GM20000 (cell line): ENCODE results near the gene CCDC28A.
"Not testable (repeated sequence)": the region's sequence is repeated elsewhere in the genome, so short reads cannot be mapped to it uniquely, and the experiment has no call there.

Experiments used
- DNase-seq: peaks from one replicate; pipeline ENCODE4 v3.0.0; 2012; ENCODE audit warnings: low spot score
- TF ChIP-seq, protein P1 (sequence below): IDR thresholded peaks from 2 replicates; pipeline ENCODE4 v1.5.1; 2012; ENCODE audit warnings: mild to moderate bottlenecking, control low read depth; ENCODE audit errors: extremely low read depth, missing control alignments

CCDC28A gene

GRCh38 chr6:138773177-138774091, at the start of gene CCDC28A:
CCDC28A (plus strand) TSS chr6:138773769; CDS start chr6:138776121, 2,352 bp downstream.
- peak; percentile 88 for DNase-seq
- TF ChIP-seq, protein P1, sequence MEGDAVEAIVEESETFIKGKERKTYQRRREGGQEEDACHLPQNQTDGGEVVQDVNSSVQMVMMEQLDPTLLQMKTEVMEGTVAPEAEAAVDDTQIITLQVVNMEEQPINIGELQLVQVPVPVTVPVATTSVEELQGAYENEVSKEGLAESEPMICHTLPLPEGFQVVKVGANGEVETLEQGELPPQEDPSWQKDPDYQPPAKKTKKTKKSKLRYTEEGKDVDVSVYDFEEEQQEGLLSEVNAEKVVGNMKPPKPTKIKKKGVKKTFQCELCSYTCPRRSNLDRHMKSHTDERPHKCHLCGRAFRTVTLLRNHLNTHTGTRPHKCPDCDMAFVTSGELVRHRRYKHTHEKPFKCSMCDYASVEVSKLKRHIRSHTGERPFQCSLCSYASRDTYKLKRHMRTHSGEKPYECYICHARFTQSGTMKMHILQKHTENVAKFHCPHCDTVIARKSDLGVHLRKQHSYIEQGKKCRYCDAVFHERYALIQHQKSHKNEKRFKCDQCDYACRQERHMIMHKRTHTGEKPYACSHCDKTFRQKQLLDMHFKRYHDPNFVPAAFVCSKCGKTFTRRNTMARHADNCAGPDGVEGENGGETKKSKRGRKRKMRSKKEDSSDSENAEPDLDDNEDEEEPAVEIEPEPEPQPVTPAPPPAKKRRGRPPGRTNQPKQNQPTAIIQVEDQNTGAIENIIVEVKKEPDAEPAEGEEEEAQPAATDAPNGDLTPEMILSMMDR, result no peak

DNA sequence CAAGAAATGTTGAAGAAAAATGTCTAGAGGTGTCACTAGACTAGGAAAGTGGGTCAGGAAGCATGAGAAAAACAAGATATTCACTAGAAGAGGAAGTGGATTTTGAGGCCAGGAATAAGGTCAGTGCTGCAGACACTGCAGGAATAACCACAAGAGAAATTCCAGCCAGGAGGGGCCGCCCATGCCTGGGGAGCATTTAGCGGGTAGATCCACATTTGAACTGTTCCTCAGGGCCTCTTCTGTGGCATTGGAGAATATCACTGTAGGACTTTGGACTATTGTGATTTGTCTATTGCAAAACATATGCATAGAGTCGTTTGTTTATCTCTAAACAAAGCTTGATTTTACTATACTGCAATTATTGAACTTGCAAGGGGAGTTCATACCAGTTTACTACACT, 49.6 kb upstream of the CCDC28A start:
- TF ChIP-seq, protein P1, result no peak
- DNase-seq, result no peak

GRCh38 chr6:138726066-138726756, 47.4 kb upstream of the CCDC28A start:
- no peak for DNase-seq
- TF ChIP-seq, protein P1, result no peak

DNA sequence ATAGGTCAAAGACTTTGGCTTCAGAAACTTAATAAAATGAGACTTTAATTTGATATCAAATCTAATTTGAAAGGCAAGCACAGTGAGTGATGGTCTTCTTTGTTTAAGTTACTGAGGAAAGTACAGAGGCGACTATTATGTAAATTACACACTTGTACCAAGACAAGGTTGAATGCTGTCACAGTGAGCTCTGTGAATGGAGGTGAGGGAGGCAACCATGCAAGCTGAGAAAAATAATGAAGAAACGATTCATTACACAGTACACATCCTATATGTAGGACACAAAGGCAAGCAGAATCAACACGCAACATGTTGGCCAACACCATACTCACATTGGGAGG, 46.8 kb upstream of the CCDC28A start:
- DNase-seq, result no peak

GRCh38 chr6:138727182-138727581, 46.4 kb upstream of the CCDC28A start:
- TF ChIP-seq, protein P1, result no peak
- no peak for DNase-seq

More for the DNA sequence above, 46.8 kb upstream of the CCDC28A start:
- TF ChIP-seq, protein P1, result no peak

DNA sequence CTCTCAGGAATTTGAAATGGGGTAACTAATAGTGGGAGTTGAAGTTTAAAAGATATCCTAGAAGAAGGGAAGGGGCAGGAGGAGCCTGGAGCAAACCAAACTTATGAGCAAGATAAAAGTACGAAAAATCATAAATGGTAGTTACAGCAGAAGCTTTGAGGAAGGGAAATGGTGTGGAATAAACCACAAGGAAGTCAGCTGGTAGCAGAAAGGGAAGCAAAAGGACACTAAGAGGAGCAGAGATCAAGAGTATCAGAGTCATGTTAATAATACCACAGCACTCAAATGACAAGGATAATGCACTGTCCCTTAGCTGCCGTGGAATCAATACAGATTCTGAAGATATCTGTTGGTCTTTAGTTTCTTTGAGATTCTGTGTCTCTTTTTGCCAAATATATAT, 44.9 kb upstream of the CCDC28A start:
- TF ChIP-seq, protein P1, result no peak
- DNase-seq, result no peak

DNA sequence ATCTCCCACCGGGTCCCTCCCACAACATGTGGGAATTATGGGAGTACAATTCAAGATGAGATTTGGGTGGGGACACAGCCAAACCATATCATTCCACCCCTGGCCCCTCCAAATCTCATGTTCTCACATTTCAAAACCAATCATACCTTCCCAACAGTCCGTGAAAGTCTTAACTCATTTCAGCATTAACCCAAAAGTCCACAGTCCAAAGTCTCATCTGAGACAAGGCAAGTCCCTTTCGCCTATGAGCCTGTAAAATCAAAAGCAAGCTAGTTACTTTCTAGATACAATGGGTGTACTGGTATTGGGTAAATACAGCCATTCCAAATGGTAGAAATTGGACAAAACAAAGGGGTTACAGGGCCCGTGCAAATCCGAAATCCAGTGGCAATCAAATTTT, 43.5 kb upstream of the CCDC28A start:
- DNase-seq, result not testable (repeated sequence)
